ENCODE data around the gene SPATA17. TPM values are rescaled to one million over a fixed set of nuclear protein-coding genes. Genes with fewer than 3 reads are reported as not detected.

The SPATA17 gene
- total and polyA plus RNA-seq, 3 donors from 2014 or later = 28.8 to 168 (median 36.5) TPM

GRCh38 chr1:217813031-217813430 lies 181.9 kb downstream of the SPATA17 start:
- no peaks in the 10 kb centered on the region for H3K4me1 ChIP-seq
- no peak overlapping the region for H3K4me3 ChIP-seq
- 64 to 67% methylated on average over 5 of the region's 5 CpGs for WGBS, 2 donors
- no peaks in the 10 kb centered on the region for H3K36me3 ChIP-seq (ENCODE audit: low read depth, missing control alignments)
- intact Hi-C loops (cut with DNase I; ENCODE audit: low total_unique reads) = no loop called here
- H3K27ac ChIP-seq = no peak overlapping the region
- no peaks in the 10 kb centered on the region for H3K9me3 ChIP-seq
- no peaks in the 10 kb centered on the region for H3K27me3 ChIP-seq
- no peak for DNase-seq
- TF ChIP-seq POLR2A (IDR thresholded peaks at IDR 0.05) = no peak
- TF ChIP-seq CTCF (IDR thresholded peaks at IDR 0.05) = no peak

DNA sequence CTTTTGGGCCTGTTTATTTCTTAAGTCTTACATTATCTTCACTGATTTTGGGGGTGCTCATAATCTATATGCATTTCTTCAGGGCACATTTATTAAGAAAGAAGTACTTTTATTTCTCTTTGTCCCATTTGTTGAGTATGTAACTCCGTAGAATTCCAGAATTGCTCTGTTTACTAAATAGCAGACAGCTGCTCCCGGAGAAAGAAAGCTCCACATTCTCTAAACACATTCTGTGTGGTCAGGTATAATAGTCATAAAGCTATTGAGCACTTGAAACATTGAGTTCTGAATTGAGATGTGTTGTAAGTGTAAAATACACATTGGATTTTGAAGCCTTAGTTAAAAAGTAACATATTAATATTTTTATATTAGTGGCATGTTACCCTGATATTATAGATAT lies 206.5 kb downstream of the SPATA17 start:
- TF ChIP-seq POLR2A (IDR thresholded peaks at IDR 0.05) = no peak
- TF ChIP-seq CTCF (IDR thresholded peaks at IDR 0.05) = no peak
- intact Hi-C loops (cut with DNase I; ENCODE audit: low total_unique reads) = no loop called here
- no peak for DNase-seq
- H3K36me3 ChIP-seq (ENCODE audit: low read depth, missing control alignments) = no peaks in the 10 kb centered on the region
- WGBS, 2 donors = 76 to 85% methylated on average over 2 of the region's 2 CpGs
- no peak overlapping the region for H3K27ac ChIP-seq
- H3K27me3 ChIP-seq = no peaks in the 10 kb centered on the region
- no peaks in the 10 kb centered on the region for H3K4me1 ChIP-seq
- H3K4me3 ChIP-seq = no peak overlapping the region
- no peaks in the 10 kb centered on the region for H3K9me3 ChIP-seq

DNA sequence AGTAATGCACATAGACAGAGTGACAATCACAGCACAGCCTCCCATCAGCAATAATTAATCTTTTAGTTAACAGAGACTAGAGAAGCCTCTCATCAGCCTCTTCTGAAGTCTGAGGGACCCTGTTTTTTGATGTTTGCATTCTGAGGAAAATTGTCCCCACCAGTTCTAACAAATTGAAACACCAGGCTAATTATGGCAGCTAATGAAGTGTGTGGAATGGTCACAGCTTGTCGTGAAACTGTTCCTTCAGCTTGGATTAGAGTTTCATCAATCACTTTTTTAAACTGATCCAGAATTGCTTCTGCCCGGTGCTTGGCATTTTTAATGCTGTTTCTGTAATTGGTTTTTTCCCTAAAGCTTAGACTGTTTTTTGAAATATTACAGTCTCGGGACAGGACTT lies 208.0 kb downstream of the SPATA17 start:
- 67 to 71% methylated on average over 3 of the region's 3 CpGs for whole genome bisulfite sequencing, 2 donors
- intact Hi-C loops (cut with DNase I; ENCODE audit: low total_unique reads) = no loop called here
- DNase-seq = no peak

GRCh38 chr1:217846733-217847132 lies 215.6 kb downstream of the SPATA17 start:
- no peak overlapping the region for H3K27ac ChIP-seq
- WGBS, 2 donors = 75 to 79% methylated on average over 1 of the region's 1 CpG

More for the DNA sequence above, 208.0 kb downstream of the SPATA17 start:
- H3K36me3 ChIP-seq (ENCODE audit: low read depth, missing control alignments) = no peaks in the 10 kb centered on the region
- H3K27ac ChIP-seq = no peak overlapping the region
- no peaks in the 10 kb centered on the region for H3K4me1 ChIP-seq
- no peaks in the 10 kb centered on the region for H3K27me3 ChIP-seq
- TF ChIP-seq POLR2A (IDR thresholded peaks at IDR 0.05) (no peak), CTCF (IDR thresholded peaks at IDR 0.05) (no peak)
- no peak overlapping the region for H3K4me3 ChIP-seq
- H3K9me3 ChIP-seq = no peaks in the 10 kb centered on the region

More at GRCh38 chr1:217846733-217847132, 215.6 kb downstream of the SPATA17 start:
- Histone ChIP-seq H3K4me1 (no peaks in the 10 kb centered on the region), H3K4me3 (no peak overlapping the region), H3K9me3 (no peaks in the 10 kb centered on the region), H3K27me3 (no peaks in the 10 kb centered on the region), H3K36me3 (ENCODE audit: low read depth, missing control alignments) (no peaks in the 10 kb centered on the region)
- intact Hi-C loops (cut with DNase I; ENCODE audit: low total_unique reads) = no loop called here
- TF ChIP-seq CTCF (IDR thresholded peaks at IDR 0.05) (no peak), POLR2A (IDR thresholded peaks at IDR 0.05) (no peak)
- no peak for DNase-seq
